ENCODE results near the gene ACTL9.
"Not testable (repeated sequence)": the region's sequence is repeated elsewhere in the genome, so short reads cannot be mapped to it uniquely, and the experiment has no call there.

The ACTL9 gene

DNA sequence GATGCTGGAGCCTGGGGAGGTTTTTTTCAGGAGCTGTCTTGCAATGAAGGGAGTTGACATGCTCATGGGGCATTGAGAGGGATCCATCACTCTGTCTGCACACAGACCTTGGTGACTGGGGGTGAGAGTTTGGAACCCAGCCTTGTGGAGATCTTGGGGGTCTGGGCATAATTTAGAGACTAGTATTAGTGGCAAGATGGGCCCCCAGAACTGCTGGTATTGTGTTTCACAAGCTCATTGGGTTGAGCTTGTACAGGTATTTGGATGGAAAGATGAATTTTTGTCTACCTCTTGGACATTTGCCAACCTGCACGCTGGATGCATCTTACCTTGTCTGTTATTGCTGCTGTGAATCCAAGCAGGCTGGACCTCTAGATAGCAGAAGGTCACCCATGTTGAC lies 22.7 kb upstream of the ACTL9 start, which contains the start of gene OR2Z1:
TSS of gene OR2Z1 (plus strand) at position 301 of the 400 bp plus-strand sequence. CDS start 9,395 bp downstream, outside the sequence.
- CTCF ChIA-PET = interaction anchor here (1.1 kb wide), 1 partner anchor 12 kb away, joined by 3 read pairs; no protein-coding TSS in a partner anchor
- no peak for DNase-seq (ENCODE audit: extremely low spot score)
- POLR2A ChIA-PET = no interaction called here
- TF ChIP-seq CTCF (IDR thresholded peaks at IDR 0.05; ENCODE audit: control extremely low read depth, extremely low read depth, low read depth, missing control alignments) = no peak

DNA sequence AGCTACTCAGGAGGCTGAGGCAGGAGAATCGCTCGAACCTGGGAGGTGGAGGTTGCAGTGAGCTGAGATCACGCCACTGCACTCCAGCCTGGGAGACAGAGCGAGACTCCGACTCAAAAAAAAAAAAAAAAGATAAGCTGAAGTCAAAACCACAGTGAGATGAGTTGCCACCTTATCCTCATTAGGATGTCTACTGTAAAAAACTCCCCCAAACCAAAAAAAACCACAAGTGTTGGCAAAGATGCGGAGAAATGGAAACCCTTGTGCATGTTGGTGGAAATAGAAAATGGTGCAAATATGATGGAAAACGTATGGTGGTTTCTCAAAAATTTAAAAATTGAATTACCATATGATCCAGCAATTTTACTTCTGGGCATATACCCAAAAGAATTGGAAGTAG lies 11.7 kb upstream of the ACTL9 start:
- POLR2A ChIA-PET; DNase-seq (ENCODE audit: extremely low spot score); CTCF ChIA-PET: not testable (repeated sequence)

GRCh38 chr19:8705742-8706141 lies 7.1 kb upstream of the ACTL9 start:
- no peak for DNase-seq (ENCODE audit: extremely low spot score)
- CTCF ChIA-PET = no interaction called here
- POLR2A ChIA-PET = no interaction called here
- no peak for TF ChIP-seq CTCF (IDR thresholded peaks at IDR 0.05; ENCODE audit: control extremely low read depth, extremely low read depth, low read depth, missing control alignments)

DNA sequence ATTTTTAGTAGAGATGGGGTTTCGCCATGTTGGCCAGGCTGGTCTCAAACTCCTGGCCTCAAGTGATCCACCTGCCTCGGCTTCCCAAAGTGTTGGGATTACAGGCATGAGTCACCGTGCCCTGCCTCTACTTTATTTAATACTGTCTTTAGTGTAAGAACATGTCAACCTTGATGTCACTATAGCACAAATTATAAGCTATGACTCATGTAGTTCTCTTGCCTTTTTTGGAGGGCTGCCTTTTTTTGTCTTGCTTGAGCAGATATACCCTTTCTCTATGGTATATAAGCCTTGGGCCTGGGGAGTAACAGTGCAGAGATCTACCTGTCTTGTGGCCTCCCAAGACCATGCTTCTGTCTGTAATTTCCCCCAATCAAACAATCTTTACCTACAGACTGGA lies 6.7 kb upstream of the ACTL9 start:
- CTCF ChIA-PET; DNase-seq (ENCODE audit: extremely low spot score); POLR2A ChIA-PET: not testable (repeated sequence)

GRCh38 chr19:8703223-8703622 lies 4.6 kb upstream of the ACTL9 start:
- no peak for TF ChIP-seq CTCF (IDR thresholded peaks at IDR 0.05; ENCODE audit: control extremely low read depth, extremely low read depth, low read depth, missing control alignments)
- CTCF ChIA-PET = interaction anchor here (1.0 to 1.5 kb wide), 2 partner anchors 9 to 124 kb away, joined by 3 read pairs; no protein-coding TSS in a partner anchor
- DNase-seq (ENCODE audit: extremely low spot score) = no peak
- POLR2A ChIA-PET = no interaction called here

- ChIA-PET POLR2A (no interaction called here), CTCF (interaction anchor here (1.5 kb wide), 2 partner anchors 123 to 133 kb away, joined by 3 read pairs; no protein-coding TSS in a partner anchor)
- DNase-seq (ENCODE audit: extremely low spot score) = no peak
- no peak for TF ChIP-seq CTCF (IDR thresholded peaks at IDR 0.05; ENCODE audit: control extremely low read depth, extremely low read depth, low read depth, missing control alignments)
These were observed 3.8 kb upstream of the ACTL9 start for GRCh38 chr19:8702350-8702749.

DNA sequence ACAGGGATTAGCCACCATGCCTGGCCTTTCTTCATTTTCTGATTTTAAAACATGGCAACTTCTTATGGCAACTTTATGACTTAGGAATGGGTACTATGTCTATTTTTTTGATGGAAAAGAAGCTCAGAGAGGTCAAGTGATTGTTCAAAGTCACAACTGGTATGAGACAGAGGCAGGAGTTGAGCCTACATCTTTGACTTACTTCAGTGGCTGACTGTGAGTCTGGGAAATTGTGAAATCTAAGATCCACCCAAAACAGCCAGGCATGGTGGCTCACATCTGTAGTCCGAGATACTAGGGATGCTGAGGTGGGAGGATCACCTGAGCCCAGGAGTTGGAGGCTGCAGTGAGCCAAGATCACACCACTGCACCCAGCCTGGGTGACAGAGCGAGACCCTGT lies 2.4 kb upstream of the ACTL9 start:
- POLR2A ChIA-PET = no interaction called here

More for the DNA sequence above, 2.4 kb upstream of the ACTL9 start:
- DNase-seq (ENCODE audit: extremely low spot score) = no peak
- CTCF ChIA-PET = interaction anchor here (1.5 kb wide), 1 partner anchor 132 kb away, joined by 3 read pairs; no protein-coding TSS in a partner anchor
- no peak for TF ChIP-seq CTCF (IDR thresholded peaks at IDR 0.05; ENCODE audit: control extremely low read depth, extremely low read depth, low read depth, missing control alignments)
